GM15510 (cell line): ENCODE results near the gene CXCL14.

ENCODE experiments used
- POLR2A ChIP-seq: IDR thresholded peaks from 3 replicates; pipeline ENCODE4 v1.6.1; 2011; ENCODE audit warnings: borderline replicate concordance; ENCODE audit not compliant: insufficient read length; ENCODE audit errors: extremely low read depth

The CXCL14 gene

DNA sequence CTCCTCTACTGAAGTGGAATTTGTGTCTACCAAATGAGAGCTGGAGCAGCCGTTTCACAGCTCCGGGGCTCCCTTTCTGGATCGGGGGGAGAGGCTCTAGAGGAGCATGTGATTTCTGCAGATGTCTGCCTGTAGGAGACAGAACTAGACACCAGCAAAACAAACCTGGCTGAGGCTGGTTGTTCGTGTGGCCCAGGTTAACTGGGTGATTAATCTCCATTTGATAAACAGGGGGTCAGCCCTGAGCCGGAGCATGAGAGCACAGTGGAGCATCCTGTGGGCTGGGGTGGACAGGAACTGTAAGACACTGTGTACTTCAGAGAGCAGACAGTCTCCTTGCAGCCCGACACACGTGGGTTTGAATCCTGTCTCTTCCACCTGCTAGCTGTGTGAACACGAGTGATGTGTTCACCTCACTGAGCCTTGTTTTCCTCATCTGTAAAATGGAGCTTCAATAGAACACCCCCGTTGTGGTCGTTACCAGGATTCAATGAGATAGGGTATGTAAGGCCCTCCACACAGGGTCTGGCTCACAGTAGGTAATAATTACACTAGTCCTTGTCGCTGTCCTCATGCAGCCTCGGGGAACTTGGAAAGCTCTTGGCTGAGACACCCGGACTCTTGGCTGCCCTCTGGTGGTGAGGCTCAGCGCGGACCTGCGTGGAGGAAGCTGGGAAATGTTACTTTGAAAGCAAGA lies 12.9 kb downstream of the CXCL14 start:
- TF ChIP-seq POLR2A, result no peak

DNA sequence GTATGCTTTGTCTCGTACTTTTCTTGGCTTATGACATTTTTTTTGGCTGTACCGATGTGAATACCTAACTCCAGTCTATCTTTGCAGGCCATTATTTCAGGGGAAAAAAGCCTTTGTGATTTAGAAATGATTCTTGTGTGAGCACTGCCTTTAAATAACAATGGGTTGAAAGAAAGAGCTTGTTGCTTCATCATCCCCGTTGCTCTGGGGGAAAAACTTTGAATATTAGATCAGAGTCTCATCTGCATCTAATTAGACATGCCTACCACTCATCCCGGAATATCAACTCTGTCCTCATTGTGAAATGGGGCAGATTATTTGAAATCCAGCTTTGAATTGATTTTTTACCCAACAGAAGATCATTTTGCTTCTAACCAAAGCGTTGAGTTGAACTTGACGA lies 13.5 kb downstream of the CXCL14 start:
- no peak for TF ChIP-seq POLR2A

DNA sequence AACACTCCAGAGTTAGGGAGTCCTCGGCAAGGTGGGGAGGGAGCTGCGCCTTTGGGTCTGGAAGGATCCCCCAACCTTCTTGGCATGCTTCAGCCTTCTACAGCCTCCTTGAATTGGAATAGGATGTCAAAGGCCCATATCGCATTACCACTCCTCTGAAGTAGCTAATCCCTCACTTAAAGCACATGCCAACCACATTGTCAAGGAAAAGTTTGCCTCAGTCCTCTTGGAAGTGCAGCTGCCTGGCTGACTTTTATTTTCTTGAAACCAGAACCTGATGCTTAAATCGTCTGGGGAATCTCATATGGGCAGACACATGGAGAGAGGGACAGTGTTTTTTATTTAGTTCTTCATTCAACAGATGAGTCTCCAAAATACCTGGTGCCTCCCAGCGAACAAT lies 14.5 kb downstream of the CXCL14 start:
- TF ChIP-seq POLR2A, result no peak

DNA sequence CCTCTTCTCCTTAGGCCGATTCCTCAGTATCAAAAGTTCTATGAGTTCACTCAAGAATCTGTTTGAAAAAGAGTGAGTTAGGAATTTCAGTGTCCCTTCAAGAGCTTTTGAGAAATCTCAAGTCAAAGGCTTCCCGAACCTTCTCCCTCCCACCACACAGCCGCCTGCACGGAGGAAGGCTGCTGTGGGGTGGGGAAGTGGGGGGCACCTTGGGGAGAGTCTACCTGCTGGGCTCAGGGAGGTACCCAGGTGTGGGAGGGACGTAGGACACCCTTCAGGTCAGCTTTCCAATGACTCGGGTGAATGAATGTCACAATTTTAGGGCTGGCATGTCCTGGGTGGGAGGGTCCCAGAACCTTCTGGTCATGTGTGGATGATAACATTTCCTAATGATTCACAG lies 17.5 kb downstream of the CXCL14 start:
- no peak for TF ChIP-seq POLR2A

DNA sequence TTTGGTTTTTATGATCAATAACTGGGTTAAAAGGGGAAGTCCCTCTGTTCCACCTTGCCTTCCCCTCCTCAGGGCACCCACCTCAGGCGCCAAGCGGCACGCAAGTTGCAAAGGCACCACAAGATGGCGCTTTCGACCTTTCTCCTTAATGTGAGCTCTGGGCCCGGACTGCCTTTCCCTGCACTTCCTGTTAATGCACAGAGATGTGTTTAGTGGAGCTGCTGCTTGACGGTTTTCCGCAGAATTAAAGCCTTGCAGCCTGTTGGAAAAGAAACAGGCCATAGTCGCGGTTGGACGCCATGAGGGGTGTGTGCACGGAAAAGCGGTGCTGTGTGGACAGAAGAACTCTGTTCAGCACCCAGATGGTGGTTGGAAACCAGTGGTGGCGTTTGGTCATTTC lies 17.9 kb downstream of the CXCL14 start:
- no peak for TF ChIP-seq POLR2A

DNA sequence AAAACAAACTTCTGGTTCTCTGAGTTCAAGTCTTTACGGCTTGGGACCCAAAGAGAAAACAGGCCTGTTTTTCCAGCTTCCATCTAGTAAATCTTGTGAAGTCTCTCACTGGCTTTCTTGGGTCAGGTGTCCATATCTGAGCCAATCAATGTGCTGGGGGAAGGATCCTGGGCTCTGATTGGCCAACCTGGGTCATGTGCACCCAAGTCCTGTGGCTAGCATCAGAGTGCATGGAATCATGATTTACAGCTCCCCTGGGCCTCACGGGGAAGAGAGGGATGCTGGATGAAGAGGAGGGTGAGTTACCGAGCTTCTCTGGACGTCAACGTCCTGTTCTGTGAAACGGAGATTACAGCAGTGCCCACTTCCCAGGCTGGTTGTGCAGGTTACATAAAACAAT lies 19.4 kb downstream of the CXCL14 start:
- TF ChIP-seq POLR2A, result no peak

DNA sequence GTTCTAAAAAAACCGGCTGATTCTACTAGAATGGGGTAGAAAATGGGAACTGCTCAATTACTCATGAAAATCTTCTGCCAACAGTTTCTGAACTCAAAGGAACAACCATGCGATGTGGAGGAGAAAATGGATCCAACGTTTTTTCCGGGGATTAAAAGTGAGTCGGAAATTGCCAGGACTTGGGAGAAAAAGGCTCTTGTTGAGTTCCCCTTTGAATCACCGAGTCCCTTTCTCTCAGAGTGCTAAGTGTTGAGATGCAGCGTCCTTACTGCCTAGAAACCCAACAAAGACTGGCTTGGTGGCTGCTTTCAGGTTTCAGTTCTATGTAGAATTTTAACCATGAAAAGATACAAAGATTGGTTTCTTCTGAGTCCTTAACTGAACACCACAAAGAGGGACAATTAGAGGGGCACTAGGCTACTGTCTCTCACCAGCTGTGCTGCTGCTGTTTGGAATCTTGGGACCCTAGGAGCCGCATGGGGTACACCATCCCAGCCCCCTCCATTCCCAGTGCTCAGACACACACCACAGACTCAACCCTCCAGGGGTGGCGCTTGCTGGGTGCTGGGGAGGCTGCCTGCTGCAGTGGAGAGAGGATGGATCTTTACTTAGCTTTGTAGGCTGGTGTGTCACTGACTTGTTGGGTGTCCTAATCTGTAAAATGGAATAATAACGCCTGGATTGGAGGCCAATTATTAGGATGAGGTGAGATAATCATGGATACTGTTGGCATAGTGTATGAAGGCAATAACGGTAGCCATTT lies 21.5 kb downstream of the CXCL14 start:
- TF ChIP-seq POLR2A, result no peak

DNA sequence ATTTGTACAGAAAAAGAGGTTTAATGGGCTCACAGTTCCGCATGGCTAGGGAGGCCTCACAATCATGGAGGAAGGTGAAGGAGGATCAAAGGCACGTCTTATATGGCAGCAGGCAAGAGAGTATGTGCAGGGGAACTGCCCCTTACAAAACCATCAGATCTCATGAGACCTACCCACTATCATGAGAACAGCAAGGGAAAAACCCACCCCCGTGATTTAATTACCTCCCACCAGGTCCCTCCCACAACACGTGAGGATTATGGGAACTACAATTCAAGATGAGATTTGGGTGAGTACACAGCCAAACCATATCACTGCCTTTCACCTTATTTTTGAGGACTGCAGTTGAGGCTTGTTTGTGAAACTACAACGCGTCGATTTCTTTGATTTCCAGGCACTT lies 22.2 kb downstream of the CXCL14 start:
- no peak for TF ChIP-seq POLR2A

DNA sequence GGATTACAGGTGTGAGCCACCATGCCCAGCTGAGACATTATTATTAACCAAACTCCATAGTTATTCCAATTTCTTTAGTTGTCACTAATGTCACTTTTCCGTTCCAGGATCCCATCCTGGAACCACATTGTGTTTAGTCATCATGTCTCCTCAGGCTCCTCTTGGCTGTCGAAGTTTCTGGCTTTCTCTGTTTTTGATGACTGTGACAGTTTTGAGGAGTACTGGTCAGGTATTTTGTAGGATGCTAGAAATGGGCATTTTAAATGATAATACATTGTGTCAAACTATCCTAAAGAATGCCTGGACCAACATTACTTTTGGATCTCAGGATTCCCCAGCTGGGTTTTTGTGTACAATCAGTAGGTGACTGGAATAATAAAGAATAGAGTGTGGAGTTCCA lies 23.3 kb downstream of the CXCL14 start:
- no peak for TF ChIP-seq POLR2A

DNA sequence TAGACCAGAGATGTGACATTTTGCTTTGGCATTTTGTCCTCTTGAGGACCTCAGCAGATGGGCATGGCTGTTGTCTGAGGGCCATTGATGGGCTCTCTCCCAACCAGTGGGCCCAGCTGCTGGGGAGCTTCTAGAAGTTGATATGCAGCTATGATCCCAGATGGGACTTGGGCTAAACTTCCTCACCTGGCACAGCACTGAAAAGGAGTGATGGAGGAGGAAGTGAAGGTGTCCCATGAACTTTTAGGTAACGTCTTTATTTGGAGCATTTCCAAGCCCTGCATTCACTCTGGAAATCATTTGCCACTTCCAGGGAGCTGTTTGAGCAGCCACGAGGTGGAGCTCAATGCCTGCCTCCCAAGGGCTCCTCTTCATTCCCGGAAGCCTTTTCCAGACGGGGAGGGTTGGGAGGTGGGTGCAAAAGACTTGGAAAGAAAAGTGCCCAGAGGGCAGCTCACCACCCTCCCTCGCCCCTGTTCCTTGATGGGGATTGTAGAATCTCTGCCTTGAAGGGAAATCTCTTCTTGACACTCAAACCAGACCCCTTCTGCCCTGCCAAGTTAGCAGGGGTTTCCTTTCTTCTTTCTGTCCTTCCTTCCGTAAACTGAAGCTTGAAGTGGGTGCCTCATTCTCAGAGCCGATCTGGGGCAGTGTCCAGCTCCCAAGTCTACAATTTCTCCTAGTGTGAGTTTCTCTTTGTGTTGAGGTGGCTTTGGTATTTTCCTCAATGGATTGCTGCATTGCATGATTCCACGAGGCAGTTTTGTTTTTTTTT lies 24.9 kb downstream of the CXCL14 start:
- TF ChIP-seq POLR2A, result no peak

DNA sequence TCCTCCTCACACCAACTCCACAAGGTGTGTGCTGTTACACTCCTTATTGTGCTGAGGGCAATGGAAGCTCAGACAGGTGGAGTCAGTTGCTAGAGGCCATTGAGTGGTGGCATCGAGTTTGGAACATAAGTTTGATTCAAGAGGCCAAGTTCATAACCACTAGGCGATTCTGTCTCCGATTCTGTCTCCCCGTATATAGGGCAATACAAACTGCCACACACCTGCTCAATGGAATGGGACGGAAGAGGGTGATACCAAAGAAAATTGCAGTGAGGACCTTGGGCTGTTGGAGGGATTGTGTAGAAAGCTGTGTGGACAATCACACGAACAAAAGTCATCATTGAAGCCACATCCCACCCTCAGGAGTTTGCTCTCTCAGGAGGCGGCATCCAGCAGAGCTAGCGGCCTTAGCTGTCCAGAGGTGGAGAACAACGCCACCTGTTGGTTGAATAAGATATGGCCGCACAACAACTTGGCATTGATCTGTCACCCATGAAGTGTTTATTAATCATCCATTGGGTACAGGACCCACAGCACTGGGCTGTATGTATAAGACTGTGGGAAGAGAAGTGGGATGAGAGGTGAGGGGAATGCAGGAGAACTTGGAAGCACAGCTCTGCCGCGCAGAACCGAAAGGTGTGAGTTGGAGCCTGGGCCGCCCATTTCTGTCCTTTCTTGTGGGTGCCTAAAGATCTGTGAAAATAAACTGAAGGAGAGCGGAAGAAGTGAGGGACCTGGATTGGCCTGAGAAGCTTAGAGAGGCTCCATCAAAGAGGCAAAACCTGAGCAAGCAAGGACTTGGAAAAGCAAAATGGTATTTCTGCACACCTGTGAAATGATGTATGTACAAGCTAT lies 27.0 kb downstream of the CXCL14 start:
- no peak for TF ChIP-seq POLR2A

DNA sequence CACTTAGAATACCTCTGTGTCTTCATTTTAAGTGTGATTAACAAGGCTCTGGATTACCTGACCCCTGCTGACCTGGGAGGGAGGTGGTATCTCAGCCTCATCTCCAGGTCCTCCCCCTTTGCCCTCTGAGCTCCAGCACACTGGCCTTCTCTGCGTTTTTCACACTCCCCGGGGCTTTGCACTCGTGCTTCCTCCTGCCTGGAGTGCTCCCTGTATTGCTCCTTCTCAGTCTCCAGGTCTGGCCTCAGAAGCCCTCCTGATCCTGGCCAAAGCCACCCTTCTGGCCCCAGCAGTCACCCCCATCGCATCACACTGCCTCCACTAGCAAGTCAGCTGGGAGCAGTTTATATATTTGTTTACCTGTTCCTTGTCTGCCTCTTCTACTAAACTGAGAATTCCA lies 29.4 kb downstream of the CXCL14 start:
- TF ChIP-seq POLR2A, result no peak

DNA sequence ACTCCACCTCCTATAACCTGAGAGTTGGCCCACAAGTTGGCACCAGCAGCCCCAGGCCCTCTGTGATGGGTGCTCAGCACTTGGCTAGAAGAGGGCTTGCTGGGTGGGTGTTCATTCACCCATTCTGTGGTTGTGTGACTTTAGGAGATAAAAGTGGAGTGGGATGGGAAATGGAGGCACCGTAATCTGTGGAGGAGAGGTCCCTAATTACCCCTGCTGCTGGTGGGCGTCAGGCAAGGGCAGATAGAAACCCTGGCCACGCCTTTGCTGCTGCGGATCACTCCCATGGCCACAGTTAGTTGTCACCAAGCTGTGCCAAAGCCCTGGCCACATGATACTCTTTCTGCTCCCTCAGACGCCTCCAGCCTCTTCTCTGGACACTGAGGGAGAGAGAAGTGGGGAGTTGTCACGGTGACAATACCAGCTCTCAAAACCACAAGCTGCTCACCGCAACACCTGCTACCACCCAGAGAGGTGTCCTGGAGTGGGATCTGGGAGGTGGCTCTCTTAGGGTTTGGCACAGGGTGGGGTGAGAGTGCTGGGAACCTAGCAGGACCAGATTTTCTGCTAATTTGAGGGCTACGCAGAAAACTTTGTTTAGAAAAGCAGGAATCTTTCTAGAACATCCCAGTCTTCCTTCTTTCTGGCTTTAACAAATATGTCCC lies 31.1 kb downstream of the CXCL14 start:
- no peak for TF ChIP-seq POLR2A

DNA sequence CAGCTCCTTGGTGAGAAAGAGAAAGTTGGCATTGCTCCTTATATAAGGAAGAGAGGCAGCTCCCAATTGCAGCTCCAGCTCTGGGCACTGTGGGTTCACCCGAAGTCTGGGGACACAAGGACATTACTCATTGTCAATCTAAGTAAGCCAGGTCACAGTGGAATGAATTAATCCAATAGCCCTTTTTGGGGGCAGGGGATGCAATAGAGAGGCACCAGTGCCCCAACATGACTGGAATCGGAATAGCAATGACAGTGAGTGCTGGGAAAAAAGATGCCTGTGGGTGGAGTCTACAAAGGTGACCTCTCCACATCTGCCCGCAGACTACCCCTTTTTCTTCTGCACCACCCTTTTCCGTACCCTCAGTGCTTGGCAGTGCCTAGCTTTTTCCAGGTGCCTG lies 31.9 kb downstream of the CXCL14 start:
- no peak for TF ChIP-seq POLR2A

DNA sequence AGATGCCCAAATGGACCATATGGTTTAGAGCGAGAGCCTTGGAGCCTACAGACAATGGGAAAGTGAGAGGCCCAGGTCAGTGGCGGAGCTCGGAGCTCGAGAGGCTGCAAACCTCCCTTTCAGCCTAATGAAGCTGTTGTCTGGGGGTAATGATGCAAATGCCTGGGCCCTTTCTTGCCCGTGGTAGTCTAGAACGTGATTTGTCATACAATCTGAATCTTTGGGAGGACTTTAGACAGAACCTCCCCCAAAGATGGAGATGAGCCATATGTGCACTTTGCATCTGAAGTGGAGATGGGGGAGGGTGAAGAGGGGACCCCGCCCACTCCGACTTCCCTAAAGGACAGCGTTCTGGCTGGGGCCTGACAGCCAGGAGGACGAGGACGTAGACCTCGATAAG lies 32.7 kb downstream of the CXCL14 start:
- TF ChIP-seq POLR2A, result no peak

DNA sequence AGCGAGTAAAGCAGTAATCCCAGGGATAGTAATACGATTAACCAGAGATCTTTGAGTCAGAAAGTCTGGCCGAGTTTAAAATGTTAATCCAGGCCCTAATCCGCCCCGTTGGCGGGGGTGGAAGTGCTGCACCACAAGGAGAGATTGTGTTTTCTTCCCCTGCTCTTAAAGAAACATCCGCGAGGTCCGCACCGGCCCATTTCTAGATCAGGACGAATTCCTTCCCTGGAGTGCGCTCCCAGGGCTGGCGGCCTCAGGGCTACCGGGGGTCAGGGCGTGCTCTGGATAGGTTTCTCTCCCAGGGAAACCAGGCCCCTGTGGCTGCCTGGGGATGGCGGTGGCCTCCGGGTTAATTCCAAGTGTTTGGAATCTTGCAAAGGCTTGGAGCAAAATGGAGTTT lies 33.7 kb downstream of the CXCL14 start:
- no peak for TF ChIP-seq POLR2A
